GM12878 (cell line): ENCODE results near the gene PYGB. TPM values are rescaled to one million over a fixed set of nuclear protein-coding genes. Genes with fewer than 3 reads are reported as not detected.

ENCODE experiments used
- ATAC-seq: fragments of 200-7000 bp; cut with Tn5 transposase; 3 replicates; pipeline ENCODE4 v1.9.1; 2020; ENCODE audit warnings: mild to moderate bottlenecking, moderate library complexity
- BruUV-seq: library from RNA; stranded (reverse); fragments of 400-500 nt; replicated peaks from 2 replicates; lab custom pipeline; 2021; lab: Mats Ljungman, UMichigan
- CTCF ChIA-PET: fragments of 300-600 bp; sonication (Branson Sonifier 250); formaldehyde crosslinking; extraction: SDS; loops from one replicate; lab custom pipeline; 2021; ENCODE audit warnings: inconsistent platforms; lab: Yijun Ruan, JAX
- POLR2A ChIA-PET: fragments of 350-600 bp; formaldehyde crosslinking; extraction: SDS; loops from one replicate; lab custom pipeline; 2021; ENCODE audit warnings: inconsistent platforms; lab: Charles Lee
- RAD21 ChIA-PET: fragments of 300-600 bp; sonication (Branson Sonifier 250); formaldehyde crosslinking; loops from one replicate; lab custom pipeline; 2023; ENCODE audit warnings: antibody characterized with exemption; ENCODE audit not compliant: unreplicated experiment; lab: Charles Lee
- SMC1A ChIA-PET: fragments of 300-600 bp; sonication (Branson Sonifier 250); formaldehyde crosslinking; loops from one replicate; lab custom pipeline; 2023; ENCODE audit not compliant: unreplicated experiment, uncharacterized antibody; lab: Charles Lee
- DNase-seq: peaks from one replicate; pipeline ENCODE4 v3.0.0-alpha.2; 2011; ENCODE audit warnings: low read depth, low spot score
- FAIRE-seq: peaks from 3 replicates; lab custom pipeline; 2011; peaks lifted over from hg19 to GRCh38; lab: Jason Lieb, UNC
- H2AFZ ChIP-seq: 2 replicates; pipeline ENCODE4 v1.6.0; 2011; ENCODE audit warnings: low read depth, low read length, control low read depth; ENCODE audit not compliant: control insufficient read depth
- H3K27ac ChIP-seq: 2 replicates; pipeline ENCODE4 v1.5.1; 2011; ENCODE audit warnings: control low read depth; ENCODE audit not compliant: control insufficient read depth, insufficient read depth
- H3K27me3 ChIP-seq, 2 experiments: replicated peaks in 1 of 2; 2 replicates each; pipeline versions ENCODE4 v1.6.0 to v1.6.1; 2011; ENCODE audit warnings: low read length in 1 of 2; ENCODE audit not compliant: control insufficient read depth in 2 of 2, insufficient read depth in 2 of 2
- H3K36me3 ChIP-seq, 2 experiments: 2 replicates each; pipeline ENCODE4 v1.5.1; 2011; ENCODE audit warnings: low read length in 1 of 2; ENCODE audit not compliant: control insufficient read depth in 2 of 2, insufficient read depth in 2 of 2
- H3K4me1 ChIP-seq: 2 replicates; pipeline ENCODE4 v1.6.1; 2011; ENCODE audit warnings: mild to moderate bottlenecking, low read length, moderate library complexity, mixed read lengths; ENCODE audit not compliant: control insufficient read depth, insufficient read depth
- H3K4me2 ChIP-seq: 2 replicates; pipeline ENCODE4 v1.6.0; 2011; ENCODE audit warnings: control low read depth; ENCODE audit not compliant: control insufficient read depth, insufficient read depth
- H3K4me3 ChIP-seq: fragments of 200-600 bp; sonication (generic); 2 replicates; pipeline ENCODE4 v1.5.1; 2016
- H3K79me2 ChIP-seq: 2 replicates; pipeline ENCODE4 v1.6.0; 2011; ENCODE audit warnings: low read length; ENCODE audit not compliant: control insufficient read depth, insufficient read depth
- H3K9ac ChIP-seq: 2 replicates; pipeline ENCODE4 v1.8.0; 2011; ENCODE audit warnings: low read length, control low read depth, mixed read lengths; ENCODE audit not compliant: control insufficient read depth, insufficient read depth
- H3K9me3 ChIP-seq: replicated peaks from 3 replicates; pipeline ENCODE4 v1.5.1; 2011; ENCODE audit warnings: mild to moderate bottlenecking, low read length; ENCODE audit not compliant: control insufficient read depth, insufficient read depth
- H4K20me1 ChIP-seq: 2 replicates; pipeline ENCODE4 v1.6.0; 2011; ENCODE audit not compliant: control insufficient read depth, insufficient read depth
- BACH1 ChIP-seq: fragments of 450-650 bp; IDR thresholded peaks from 2 replicates; pipeline ENCODE4 v1.6.1; 2017; ENCODE audit warnings: mild to moderate bottlenecking, borderline replicate concordance
- CEBPB ChIP-seq, 2 experiments: fragments of 150-350 bp in 1 of 2; IDR thresholded peaks; 2 replicates each; pipeline ENCODE4 v1.6.1; 2012 to 2014; ENCODE audit warnings: low read depth in 2 of 2, low read length in 2 of 2, borderline replicate concordance in 1 of 2, inconsistent platforms in 1 of 2
- CHD1 ChIP-seq: IDR thresholded peaks from 2 replicates; pipeline ENCODE4 v1.6.1; 2012; ENCODE audit warnings: low read depth, low read length, improper control_type of control experiment
- E2F4 ChIP-seq: IDR thresholded peaks from 2 replicates; pipeline ENCODE4 v1.6.1; 2012; ENCODE audit warnings: low read depth, low read length, improper control_type of control experiment
- ETV6 ChIP-seq, 2 experiments: fragments of 450-650 bp in 1 of 2; IDR thresholded peaks in 1 of 2; conservative IDR thresholded peaks in 1 of 2; 2 replicates each; pipeline ENCODE4 v1.6.1; 2014; ENCODE audit warnings: antibody characterized with exemption in 1 of 2, borderline replicate concordance in 1 of 2, low read depth in 1 of 2, mild to moderate bottlenecking in 1 of 2, moderate library complexity in 1 of 2
- FOXK2 ChIP-seq: fragments of 450-650 bp; IDR thresholded peaks from 2 replicates; pipeline ENCODE4 v1.6.1; 2017; ENCODE audit warnings: mild to moderate bottlenecking, moderate library complexity
- MEF2B ChIP-seq: fragments of 450-650 bp; IDR thresholded peaks from 2 replicates; pipeline ENCODE4 v1.6.1; 2018; ENCODE audit warnings: mild to moderate bottlenecking, moderate library complexity; ENCODE audit not compliant: partially characterized antibody, poor library complexity, severe bottlenecking
- NR2F1 ChIP-seq: fragments of 450-650 bp; conservative IDR thresholded peaks from 2 replicates; pipeline ENCODE4 v1.6.1; 2017; ENCODE audit warnings: mild to moderate bottlenecking
- SIX5 ChIP-seq: IDR thresholded peaks from 2 replicates; pipeline ENCODE4 v1.6.1; 2011; ENCODE audit warnings: mild to moderate bottlenecking, low read depth, low read length, moderate library complexity; ENCODE audit not compliant: severe bottlenecking
- ZNF274 ChIP-seq: IDR thresholded peaks from one replicate; pipeline ENCODE4 v1.8.0; 2011; ENCODE audit not compliant: insufficient read length, insufficient read depth
- ZZZ3 ChIP-seq: IDR thresholded peaks from 2 replicates; pipeline ENCODE4 v1.6.1; 2011; ENCODE audit warnings: low read depth; ENCODE audit not compliant: control insufficient read depth, insufficient read length
- WGBS: methylation state at CpG from one replicate; pipeline ENCODE4 v1.1.6; 2016; ENCODE audit warnings: low lambda C conversion rate; ENCODE audit not compliant: insufficient replicate concordance, insufficient coverage; ENCODE audit errors: missing lambda C conversion rate; 5-methylcytosine and 5-hydroxymethylcytosine counted together
- in situ Hi-C: fragments of 300-500 bp; cut with MboI; formaldehyde crosslinking; loops from 9 replicates; pipeline ENCODE4 v1.14.3; 2018; ENCODE audit warnings: mixed read lengths
- intact Hi-C: fragments of 100-400 bp; cut with micrococcal nuclease; formaldehyde crosslinking; loops from one replicate; pipeline ENCODE4 v1.14.2; 2022; ENCODE audit not compliant: unreplicated experiment
- polyA plus RNA-seq, 11 experiments: library from polyadenylated mRNA; depleted of rRNA in 4 of 11; unstranded in 6 of 11; stranded (reverse) in 5 of 11; fragments of >200 nt; fragmentation: Nextera tagmentation in 4 of 11; fragmentation: Illumina TruSeq in 1 of 11; extraction: Ambion mirVana in 4 of 11; extraction: Trizol in 1 of 11; gene quantifications; 1 replicate in 1 of 11; 2 replicates in 10 of 11; pipeline versions ENCODE4 v1.2.1 to v1.2.3, GENCODE V29; 2011 to 2016; ENCODE audit warnings: inconsistent platforms in 2 of 11, missing spikeins in 2 of 11, low read depth in 1 of 11
- total RNA-seq, 4 experiments: library from RNA; depleted of rRNA in 3 of 4; stranded (reverse); fragments of >200 nt in 3 of 4; fragmentation: Illumina TruSeq in 1 of 4; extraction: Trizol in 1 of 4; gene quantifications; 2 replicates each; pipeline versions ENCODE4 v1.2.1 to v1.2.3, GENCODE V29; 2013 to 2021
- TF ChIP-seq, protein P1 (sequence below): fragments of 450-650 bp; conservative IDR thresholded peaks from 2 replicates; pipeline ENCODE4 v1.6.1; 2017; ENCODE audit warnings: mild to moderate bottlenecking, moderate library complexity

Gene PYGB
- total and polyA plus RNA-seq, 10 of the 15 experiments (the other 5 are each of a cell fraction or from before 2014, with no cell fraction given), result 0.34 to 33.5 (median 21.8) TPM

DNA sequence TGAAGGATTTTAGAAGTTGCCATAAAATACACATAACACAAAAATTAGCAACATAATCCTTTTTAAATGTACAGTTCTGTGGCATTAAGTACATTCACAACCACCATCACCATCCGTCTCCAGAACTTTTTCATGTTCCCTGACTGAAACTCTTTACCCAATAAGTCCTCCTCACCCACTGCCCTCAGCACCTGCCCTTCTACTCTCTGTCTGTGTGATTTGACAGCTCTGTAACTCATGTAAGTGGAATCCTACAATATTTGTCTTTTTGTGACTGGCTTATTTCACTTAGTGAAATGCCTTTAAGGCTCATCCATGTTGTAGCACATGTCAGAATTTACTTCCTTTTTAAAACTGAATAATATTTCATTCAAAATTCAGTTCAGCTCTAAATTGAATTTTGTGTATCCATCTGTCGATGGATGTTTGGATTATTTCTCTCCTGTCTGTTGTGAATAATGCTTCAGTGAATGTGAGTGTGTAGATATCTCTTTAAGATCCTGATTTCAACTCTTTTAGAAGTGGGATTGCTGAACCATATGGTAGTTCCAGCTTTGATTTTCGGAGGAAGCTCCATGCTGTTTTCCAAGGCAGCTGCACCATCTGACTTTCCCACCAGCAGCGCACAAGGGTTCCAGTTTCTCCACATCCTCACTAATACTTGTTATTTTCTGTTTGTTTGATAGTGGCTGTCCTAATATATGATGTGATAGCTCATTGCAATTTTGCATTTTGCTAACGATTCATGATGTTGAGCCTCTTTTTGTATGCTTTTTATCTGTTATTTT is 48.2 kb upstream of the PYGB start (continued):
- TF ChIP-seq MEF2B (no peak), ZZZ3 (no peak), ZNF274 (no peak), CEBPB (IDR thresholded peaks at IDR 0.05; ENCODE audit: borderline replicate concordance in 1 of 2, low read depth in 2 of 2, low read length in 2 of 2) (no peak)

DNA sequence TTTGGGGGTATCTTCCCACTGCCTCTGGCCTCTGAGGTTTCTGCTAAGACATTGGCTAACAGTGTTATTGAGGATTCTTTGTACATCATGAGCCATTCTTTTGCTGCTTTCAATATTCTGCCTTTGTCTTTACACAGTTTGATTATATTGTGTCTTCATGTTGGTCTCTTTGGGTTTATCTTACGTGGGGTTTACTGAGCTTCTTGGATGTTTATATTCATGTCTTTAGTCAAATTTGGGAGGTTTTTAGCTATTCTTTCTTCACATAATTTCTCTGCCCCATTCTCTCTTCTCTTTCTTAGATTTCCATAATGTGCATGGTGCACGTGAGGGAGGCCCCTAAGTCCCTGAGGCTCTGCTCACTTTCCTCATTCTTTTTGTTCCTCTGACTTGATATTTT is 44.8 kb upstream of the PYGB start:
- ChIA-PET RAD21 (interaction anchor here (1.6 to 2.0 kb wide), 2 partner anchors 78 to 196 kb away, joined by 3 to 8 read pairs; no protein-coding TSS in a partner anchor), CTCF (interaction anchor here (0.6 to 1.9 kb wide), 3 partner anchors 17 to 186 kb away, joined by 3 to 6 read pairs (median 3); no protein-coding TSS in a partner anchor), POLR2A (interaction anchor here (0.7 to 1.7 kb wide), 2 partner anchors 44 to 211 kb away, joined by 4 read pairs; partner anchors contain the start of gene PYGB), SMC1A (interaction anchor here (0.8 to 2.7 kb wide), 7 partner anchors 8 to 215 kb away, joined by 3 to 11 read pairs (median 3); partner anchors contain the start of gene PYGB)
- no peak overlapping the region; the same call in 1 of the 2 replicates for H3K4me2 ChIP-seq
- H3K9ac ChIP-seq, result no peak overlapping the region
- intact Hi-C loops (loop anchor here (10.0 kb wide), 1 partner anchor 62 kb away; no protein-coding TSS in a partner anchor), in situ Hi-C loops (no loop called here)
- no peak overlapping the region for H2AFZ ChIP-seq
- H3K4me3 ChIP-seq, result no peak overlapping the region
- BruUV-seq, result no TSS peak
- ATAC-seq, result no peak
- H3K27ac ChIP-seq, result peak overlapping the region; percentile 20; the same call in 1 of the 2 replicates
- peaks cover 5% of the 10 kb centered on the region; the same call in 1 of the 2 replicates for H3K4me1 ChIP-seq
- DNase-seq, result no peak
- H3K27me3 ChIP-seq, result no peaks in the 10 kb centered on the region
- FAIRE-seq, result no peak
- H3K79me2 ChIP-seq, result no peaks in the 10 kb centered on the region; the same call in 1 of the 2 replicates
- no peak for TF ChIP-seq SIX5
- no peak for TF ChIP-seq NR2F1
- TF ChIP-seq ETV6 (conservative IDR thresholded peaks at IDR 0.05 in 1 of 2, IDR thresholded peaks at IDR 0.05 in 1 of 2; ENCODE audit: borderline replicate concordance in 1 of 2, low read depth in 1 of 2), result no peak
- TF ChIP-seq, protein P1, sequence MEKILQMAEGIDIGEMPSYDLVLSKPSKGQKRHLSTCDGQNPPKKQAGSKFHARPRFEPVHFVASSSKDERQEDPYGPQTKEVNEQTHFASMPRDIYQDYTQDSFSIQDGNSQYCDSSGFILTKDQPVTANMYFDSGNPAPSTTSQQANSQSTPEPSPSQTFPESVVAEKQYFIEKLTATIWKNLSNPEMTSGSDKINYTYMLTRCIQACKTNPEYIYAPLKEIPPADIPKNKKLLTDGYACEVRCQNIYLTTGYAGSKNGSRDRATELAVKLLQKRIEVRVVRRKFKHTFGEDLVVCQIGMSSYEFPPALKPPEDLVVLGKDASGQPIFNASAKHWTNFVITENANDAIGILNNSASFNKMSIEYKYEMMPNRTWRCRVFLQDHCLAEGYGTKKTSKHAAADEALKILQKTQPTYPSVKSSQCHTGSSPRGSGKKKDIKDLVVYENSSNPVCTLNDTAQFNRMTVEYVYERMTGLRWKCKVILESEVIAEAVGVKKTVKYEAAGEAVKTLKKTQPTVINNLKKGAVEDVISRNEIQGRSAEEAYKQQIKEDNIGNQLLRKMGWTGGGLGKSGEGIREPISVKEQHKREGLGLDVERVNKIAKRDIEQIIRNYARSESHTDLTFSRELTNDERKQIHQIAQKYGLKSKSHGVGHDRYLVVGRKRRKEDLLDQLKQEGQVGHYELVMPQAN, result no peak
- TF ChIP-seq BACH1, result no peak
- TF ChIP-seq E2F4, result no peak
- TF ChIP-seq CHD1, result no peak
- no peak for TF ChIP-seq FOXK2
- WGBS, result 47% methylated on average over 2 of the region's 2 CpGs
- no peaks in the 10 kb centered on the region; the same call in 2 of the 3 replicates for H3K9me3 ChIP-seq
- H3K36me3 ChIP-seq, result peaks cover 1 to 2% of the 10 kb centered on the region in 2 experiments; a peak in 2 of 4 replicates
- no peaks in the 10 kb centered on the region for H4K20me1 ChIP-seq
